Measurements from ENCODE around the gene KCTD18.

Gene KCTD18

DNA sequence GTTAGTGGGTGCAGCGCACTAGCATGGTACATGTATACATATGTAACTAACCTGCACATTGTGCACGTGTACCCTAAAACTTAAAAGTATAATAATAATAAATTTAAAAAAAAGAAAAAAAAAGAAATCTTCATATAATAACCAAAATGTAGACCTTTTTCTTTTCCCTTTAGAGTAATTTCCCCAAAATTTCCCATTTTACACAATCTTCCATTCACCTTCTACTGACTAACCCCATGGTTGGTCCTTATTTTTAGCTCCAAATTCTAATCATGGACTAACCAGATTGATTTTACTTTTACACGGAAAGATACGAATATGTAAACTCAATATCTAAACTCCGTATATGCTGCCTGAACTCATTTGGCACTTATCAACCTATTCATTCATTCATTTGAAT, 7.7 kb downstream of the KCTD18 start:
- TF ChIP-seq ZNF274 (IDR thresholded peaks at IDR 0.05; ENCODE audit: low read depth, low read length): no peak

DNA sequence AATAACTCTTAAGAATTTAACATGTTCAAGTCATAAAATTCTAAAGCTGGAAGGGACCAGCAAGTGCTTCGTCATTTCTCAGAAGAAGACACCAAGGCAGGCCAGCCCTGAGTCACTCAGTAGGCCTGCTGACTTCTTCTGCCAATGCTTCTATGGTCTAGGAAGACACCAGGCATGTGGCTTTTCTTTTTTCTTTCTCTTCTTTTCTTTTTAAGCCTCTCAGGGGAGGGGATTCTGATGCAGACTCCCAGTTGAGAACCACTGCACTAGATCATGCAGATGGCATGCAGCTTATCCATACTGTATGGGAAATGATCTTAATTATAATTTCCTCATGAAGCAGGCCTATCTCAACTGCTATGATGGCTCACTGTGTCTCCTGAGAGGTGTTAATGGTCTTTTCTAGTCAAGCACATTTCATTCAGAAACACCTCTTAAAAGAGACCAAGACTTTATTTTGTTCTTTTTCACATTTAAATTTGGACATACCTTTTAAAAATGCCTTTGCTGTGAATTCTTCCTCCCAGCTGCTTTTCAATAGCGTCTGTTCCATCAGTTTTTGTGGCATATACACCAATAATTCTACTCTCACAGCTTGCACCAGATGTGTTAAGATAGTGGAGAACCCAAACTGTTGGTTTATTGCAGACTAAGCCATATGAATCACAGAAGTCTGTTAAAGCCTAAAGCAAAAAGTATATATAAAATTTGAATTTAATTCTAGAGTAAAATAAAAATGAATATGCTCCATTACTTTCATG, 11.3 kb downstream of the KCTD18 start:
- TF ChIP-seq ZNF274 (IDR thresholded peaks at IDR 0.05; ENCODE audit: low read depth, low read length): no peak

More for the DNA sequence above, 7.7 kb downstream of the KCTD18 start:
- no peak overlapping the region for H3K4me3 ChIP-seq (ENCODE audit: low read length)

DNA sequence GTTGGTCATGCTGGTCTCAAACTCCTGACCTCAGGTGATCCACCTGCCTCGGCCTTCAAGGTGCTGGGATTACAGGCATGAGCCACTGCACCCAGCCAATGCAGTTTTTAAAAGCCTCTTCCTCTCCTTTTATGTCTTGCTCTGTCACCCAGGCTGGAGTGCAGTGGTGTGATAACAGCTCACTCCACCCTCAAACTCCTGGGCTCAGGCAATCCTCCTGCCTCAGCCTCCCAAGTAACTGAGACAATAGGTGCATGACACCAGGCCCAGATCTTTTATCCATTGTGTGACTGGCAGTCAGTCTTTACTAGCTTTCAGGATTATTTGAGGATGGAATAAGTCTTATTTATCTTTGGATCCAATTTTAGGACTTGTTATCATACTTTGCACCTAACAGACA, 13.2 kb downstream of the KCTD18 start:
- TF ChIP-seq ZNF274 (IDR thresholded peaks at IDR 0.05; ENCODE audit: low read depth, low read length): no peak
- no peak overlapping the region for H3K4me3 ChIP-seq (ENCODE audit: low read length)

More for the DNA sequence above, 11.3 kb downstream of the KCTD18 start:
- H3K4me3 ChIP-seq (ENCODE audit: low read length): no peak overlapping the region

- no peak overlapping the region for H3K4me3 ChIP-seq (ENCODE audit: low read length)
Measured at GRCh38 chr2:200494048-200494447, 15.8 kb downstream of the KCTD18 start.

DNA sequence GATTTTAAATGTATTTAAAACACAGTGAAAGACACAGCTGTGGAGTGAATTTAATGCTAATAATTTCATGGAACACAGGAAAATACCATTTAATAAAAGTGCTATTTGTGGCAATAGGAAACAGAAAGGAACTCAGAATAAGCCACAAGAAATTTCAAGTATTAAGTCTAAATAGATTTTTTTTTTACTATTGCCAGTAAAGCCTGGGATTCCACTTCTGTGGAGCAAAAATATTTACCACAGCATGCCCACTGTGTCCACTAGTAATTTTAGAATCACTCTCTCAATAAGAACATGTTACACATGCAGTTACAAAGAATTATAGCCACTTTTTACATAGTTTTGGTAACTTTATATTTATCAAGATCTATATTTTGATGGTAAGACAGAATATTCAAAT, 17.2 kb downstream of the KCTD18 start:
- no peak overlapping the region for H3K4me3 ChIP-seq (ENCODE audit: low read length)
- no peak for TF ChIP-seq ZNF274 (IDR thresholded peaks at IDR 0.05; ENCODE audit: low read depth, low read length)

More at GRCh38 chr2:200494048-200494447, 15.8 kb downstream of the KCTD18 start:
- TF ChIP-seq ZNF274 (IDR thresholded peaks at IDR 0.05; ENCODE audit: low read depth, low read length): no peak

DNA sequence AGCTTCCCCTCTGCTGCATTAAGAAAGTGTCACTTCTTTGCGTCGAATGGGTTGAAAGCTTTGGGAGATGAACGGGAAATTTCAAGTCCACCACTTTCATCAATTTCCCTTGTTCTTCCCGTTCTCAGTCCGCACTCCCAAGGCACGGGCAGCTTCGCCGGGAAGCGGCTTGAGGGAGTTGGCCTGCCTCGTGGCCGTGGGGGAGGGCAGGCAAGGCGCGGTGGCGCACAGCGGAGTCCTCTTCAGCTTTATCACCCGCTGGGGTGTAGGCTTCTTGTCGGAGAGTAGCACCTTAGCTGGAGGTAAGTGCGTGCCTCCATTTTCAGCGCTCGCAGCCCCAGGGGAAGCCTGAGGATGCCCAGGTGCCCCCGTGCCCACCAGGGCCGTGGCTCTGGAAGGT, 19.9 kb downstream of the KCTD18 start:
- no peak for TF ChIP-seq ZNF274 (IDR thresholded peaks at IDR 0.05; ENCODE audit: low read depth, low read length)
- no peak overlapping the region for H3K4me3 ChIP-seq (ENCODE audit: low read length)

DNA sequence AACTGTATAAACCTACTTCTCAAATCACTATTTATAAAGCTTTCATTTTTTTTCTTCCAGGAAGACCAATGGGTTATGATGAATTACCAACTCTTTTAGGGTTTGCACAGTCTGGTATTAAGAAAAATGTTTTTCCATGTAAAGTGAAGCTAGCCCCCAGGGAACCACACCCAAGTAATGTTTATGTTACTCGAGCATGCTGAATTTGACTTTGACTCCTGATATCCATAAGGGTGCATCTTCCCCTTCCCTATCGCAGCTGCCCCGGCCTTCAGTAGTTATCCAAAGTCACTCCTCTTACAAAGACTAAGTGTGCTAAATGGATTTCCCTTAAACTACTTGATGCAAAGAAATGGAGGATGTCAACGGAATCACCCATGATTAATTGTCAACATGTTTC, 21.7 kb downstream of the KCTD18 start:
- H3K4me3 ChIP-seq (ENCODE audit: low read length): no peak overlapping the region
- no peak for TF ChIP-seq ZNF274 (IDR thresholded peaks at IDR 0.05; ENCODE audit: low read depth, low read length)

DNA sequence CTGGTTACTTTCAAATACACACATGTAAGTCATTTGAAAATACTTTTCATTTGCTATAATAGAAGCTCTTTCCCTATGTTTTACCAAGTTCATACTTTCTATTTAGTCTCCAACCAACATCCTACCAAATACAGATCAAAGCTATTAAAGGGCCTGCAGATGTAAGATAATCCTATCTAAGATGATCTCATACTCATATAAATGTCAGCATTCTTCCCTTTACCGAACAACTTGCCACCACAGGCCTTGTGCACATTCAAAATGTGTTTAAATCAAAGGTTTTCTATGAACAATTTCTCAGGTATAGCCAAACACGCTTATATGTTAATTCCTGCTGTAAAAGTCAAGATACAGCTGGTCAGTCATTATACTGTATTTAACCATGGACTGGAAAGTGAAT, 23.3 kb downstream of the KCTD18 start:
- no peak overlapping the region for H3K4me3 ChIP-seq (ENCODE audit: low read length)
- no peak for TF ChIP-seq ZNF274 (IDR thresholded peaks at IDR 0.05; ENCODE audit: low read depth, low read length)

DNA sequence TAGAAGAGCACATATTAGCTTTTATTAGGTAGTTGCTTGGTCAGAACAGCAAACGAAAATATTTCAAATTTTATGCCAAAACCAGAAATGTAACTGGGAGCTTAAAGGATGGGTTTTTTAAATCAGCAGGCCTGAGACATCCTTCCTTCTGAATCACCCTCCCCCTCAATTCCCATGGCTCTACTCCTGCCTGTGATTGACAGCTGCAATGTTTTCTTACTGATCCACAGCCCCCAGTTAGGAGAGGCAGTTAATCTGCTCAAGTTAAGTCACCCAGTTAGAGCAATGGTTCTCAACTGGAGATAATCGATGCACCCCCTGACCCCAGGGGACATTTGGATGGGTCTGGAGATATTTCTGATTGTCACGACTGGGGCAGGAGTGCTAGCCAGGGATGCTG, 24.9 kb downstream of the KCTD18 start:
- TF ChIP-seq ZNF274 (IDR thresholded peaks at IDR 0.05; ENCODE audit: low read depth, low read length): no peak
- H3K4me3 ChIP-seq (ENCODE audit: low read length): no peak overlapping the region

GRCh38 chr2:200483729-200484198, 26.1 kb downstream of the KCTD18 start:
- TF ChIP-seq ZNF274 (IDR thresholded peaks at IDR 0.05; ENCODE audit: low read depth, low read length): no peak
- no peak overlapping the region for H3K4me3 ChIP-seq (ENCODE audit: low read length)

GRCh38 chr2:200482194-200482593, 27.7 kb downstream of the KCTD18 start:
- no peak for TF ChIP-seq ZNF274 (IDR thresholded peaks at IDR 0.05; ENCODE audit: low read depth, low read length)
- no peak overlapping the region for H3K4me3 ChIP-seq (ENCODE audit: low read length)

DNA sequence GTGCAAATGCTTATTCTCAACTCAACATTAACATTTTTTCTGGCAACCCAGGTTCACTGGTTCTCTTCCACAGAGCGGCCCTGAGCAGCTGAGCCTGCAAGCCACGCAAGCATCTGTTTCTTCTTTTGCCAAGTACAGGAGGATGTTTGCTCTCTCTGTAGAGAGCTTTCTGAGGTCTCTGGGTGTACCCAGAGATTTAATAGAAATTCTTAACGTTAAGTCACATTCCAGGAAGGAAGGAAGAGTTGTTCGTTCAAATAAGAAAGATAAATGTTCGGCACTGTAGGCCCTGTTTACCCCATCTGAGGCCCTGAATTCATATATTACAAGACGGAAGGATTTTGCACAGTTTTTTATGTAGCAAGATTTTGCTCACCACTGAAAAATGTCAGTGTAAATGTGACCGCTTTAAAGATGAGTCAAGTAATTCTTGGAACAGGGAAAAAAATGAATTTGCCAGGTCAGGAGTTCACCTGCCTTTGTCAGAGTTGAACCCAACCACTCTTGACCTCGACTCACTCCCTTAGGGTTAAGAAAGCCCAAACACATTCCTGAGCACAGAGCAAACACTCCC, 30.1 kb downstream of the KCTD18 start:
- H3K4me3 ChIP-seq (ENCODE audit: low read length): no peak overlapping the region
- TF ChIP-seq ZNF274 (IDR thresholded peaks at IDR 0.05; ENCODE audit: low read depth, low read length): no peak

- H3K4me3 ChIP-seq (ENCODE audit: low read length): no peak overlapping the region
- no peak for TF ChIP-seq ZNF274 (IDR thresholded peaks at IDR 0.05; ENCODE audit: low read depth, low read length)
Measured at GRCh38 chr2:200477667-200478131, 32.2 kb downstream of the KCTD18 start.

DNA sequence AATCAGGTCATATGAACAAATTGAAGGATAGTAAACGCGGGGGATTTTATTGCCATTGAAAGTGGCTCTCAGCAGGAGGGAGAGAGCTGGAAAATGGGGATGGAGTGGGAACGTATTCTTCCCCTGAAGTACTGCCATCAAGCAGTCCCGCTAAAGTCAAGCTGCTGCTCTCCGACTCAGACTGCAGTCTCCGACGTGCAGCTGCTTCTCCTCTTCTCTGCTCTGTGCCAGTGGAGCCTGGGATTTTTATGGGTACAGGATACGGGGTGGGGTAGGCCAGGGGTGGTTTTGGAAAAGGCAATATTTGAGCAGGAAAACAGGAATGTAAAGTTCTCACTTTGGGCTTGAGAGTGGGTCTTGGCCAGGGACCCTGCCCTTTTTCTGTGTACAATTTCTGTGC, 33.0 kb downstream of the KCTD18 start:
- no peak overlapping the region for H3K4me3 ChIP-seq (ENCODE audit: low read length)
- no peak for TF ChIP-seq ZNF274 (IDR thresholded peaks at IDR 0.05; ENCODE audit: low read depth, low read length)

GRCh38 chr2:200475795-200476194, 34.1 kb downstream of the KCTD18 start:
- no peak for TF ChIP-seq ZNF274 (IDR thresholded peaks at IDR 0.05; ENCODE audit: low read depth, low read length)
- H3K4me3 ChIP-seq (ENCODE audit: low read length): no peak overlapping the region
